ENCODE results near the gene ATP8A1. TPM values are rescaled to one million over a fixed set of nuclear protein-coding genes. Genes with fewer than 3 reads are reported as not detected.

The ATP8A1 gene
- total RNA-seq, 1 experiment from 2014 or later, result 0.42 TPM

- H3K27ac ChIP-seq, result no peak overlapping the region
- no peaks in the 10 kb centered on the region for H3K36me3 ChIP-seq
- DNase-seq (ENCODE audit: low read depth in 1 of 2, low spot score in 2 of 2), result no peak
- no peak overlapping the region for H3K4me3 ChIP-seq
- H3K9me3 ChIP-seq (replicated peaks), result no peaks in the 10 kb centered on the region
- H3K4me1 ChIP-seq (replicated peaks), result no peaks in the 10 kb centered on the region
- H3K27me3 ChIP-seq (replicated peaks), result no peaks in the 10 kb centered on the region
Measured at GRCh38 chr4:42364266-42365053, 292.4 kb downstream of the ATP8A1 start.

GRCh38 chr4:42363614-42364013 lies 293.3 kb downstream of the ATP8A1 start:
- DNase-seq (ENCODE audit: low read depth in 1 of 2, low spot score in 2 of 2), result no peak
- Histone ChIP-seq H3K9me3 (replicated peaks) (no peaks in the 10 kb centered on the region), H3K27ac (no peak overlapping the region), H3K36me3 (no peaks in the 10 kb centered on the region), H3K27me3 (replicated peaks) (no peaks in the 10 kb centered on the region), H3K4me1 (replicated peaks) (no peaks in the 10 kb centered on the region), H3K4me3 (no peak overlapping the region)

- H3K27me3 ChIP-seq (replicated peaks), result no peaks in the 10 kb centered on the region
- no peaks in the 10 kb centered on the region for H3K4me1 ChIP-seq (replicated peaks)
- H3K4me3 ChIP-seq, result no peak overlapping the region
- no peaks in the 10 kb centered on the region for H3K36me3 ChIP-seq
- no peak for DNase-seq (ENCODE audit: low read depth in 1 of 2, low spot score in 2 of 2)
- no peaks in the 10 kb centered on the region for H3K9me3 ChIP-seq (replicated peaks)
- H3K27ac ChIP-seq, result no peak overlapping the region
Measured at GRCh38 chr4:42362591-42362990, 294.3 kb downstream of the ATP8A1 start.

GRCh38 chr4:42361456-42361855 lies 295.4 kb downstream of the ATP8A1 start:
- Histone ChIP-seq H3K27ac (no peak overlapping the region), H3K36me3 (no peaks in the 10 kb centered on the region), H3K4me1 (replicated peaks) (no peaks in the 10 kb centered on the region), H3K9me3 (replicated peaks) (no peaks in the 10 kb centered on the region), H3K27me3 (replicated peaks) (no peaks in the 10 kb centered on the region), H3K4me3 (no peak overlapping the region)
- DNase-seq (ENCODE audit: low read depth in 1 of 2, low spot score in 2 of 2), result no peak

- Histone ChIP-seq H3K4me3 (no peak overlapping the region), H3K9me3 (replicated peaks) (no peaks in the 10 kb centered on the region), H3K27ac (no peak overlapping the region), H3K27me3 (replicated peaks) (no peaks in the 10 kb centered on the region), H3K4me1 (replicated peaks) (no peaks in the 10 kb centered on the region), H3K36me3 (no peaks in the 10 kb centered on the region)
- no peak for DNase-seq (ENCODE audit: low read depth in 1 of 2, low spot score in 2 of 2)
Measured at GRCh38 chr4:42360256-42360669, 296.6 kb downstream of the ATP8A1 start.

GRCh38 chr4:42359711-42360110 lies 297.2 kb downstream of the ATP8A1 start:
- Histone ChIP-seq H3K4me3 (no peak overlapping the region), H3K27me3 (replicated peaks) (no peaks in the 10 kb centered on the region), H3K27ac (no peak overlapping the region), H3K36me3 (no peaks in the 10 kb centered on the region), H3K9me3 (replicated peaks) (no peaks in the 10 kb centered on the region), H3K4me1 (replicated peaks) (no peaks in the 10 kb centered on the region)
- DNase-seq (ENCODE audit: low read depth in 1 of 2, low spot score in 2 of 2), result no peak

Other genes with a start within 250 kb of the ATP8A1 start
- not detected in 2 replicates for gene GRXCR1, start 235.6 kb upstream of the ATP8A1 start, total RNA-seq (2014; rRNA removed; shearing (Covaris generic))

All from SJSA1 (cell line).